HepG2 (cell line): ENCODE results near the gene ZFPM1. TPM values are rescaled to one million over a fixed set of nuclear protein-coding genes. Genes with fewer than 3 reads are reported as not detected.

Source experiments
- ATAC-seq: fragments of 200-7000 bp; cut with Tn5 transposase; 3 replicates; pipeline ENCODE4 v1.9.1; 2020; ENCODE audit warnings: mild to moderate bottlenecking, moderate library complexity
- BruUV-seq: library from RNA; stranded (reverse); fragments of 400-500 nt; replicated peaks from 2 replicates; lab custom pipeline; 2021; lab: Mats Ljungman, UMichigan
- CTCF ChIA-PET: fragments of 300-600 bp; formaldehyde crosslinking; extraction: SDS; loops from one replicate; lab custom pipeline; 2021; ENCODE audit warnings: low total read pairs, inconsistent platforms, low intra/inter-chr PET ratio; lab: Yijun Ruan, JAX
- POLR2A ChIA-PET: fragments of 350-600 bp; sonication (Branson Sonifier 250); formaldehyde crosslinking; loops from one replicate; lab custom pipeline; 2020; ENCODE audit warnings: antibody characterized with exemption, inconsistent platforms; lab: Yijun Ruan, JAX
- DNase-seq: peaks from one replicate; pipeline ENCODE4 v3.0.0-alpha.2; 2015; ENCODE audit warnings: low spot score
- FAIRE-seq: peaks from 3 replicates; lab custom pipeline; 2011; peaks lifted over from hg19 to GRCh38; lab: Jason Lieb, UNC
- H2AFZ ChIP-seq: one replicate; pipeline ENCODE4 v1.6.1; 2011; ENCODE audit warnings: low read length, inconsistent platforms
- H3K27ac ChIP-seq: fragments of 300-600 bp; 3 replicates; pipeline ENCODE4 v1.8.0; 2011; ENCODE audit warnings: mixed run types, mild to moderate bottlenecking, mixed read lengths, low read length, inconsistent platforms; ENCODE audit not compliant: insufficient read depth; ENCODE audit errors: extremely low read length
- H3K27me3 ChIP-seq, 2 experiments: fragments of 200-600 bp in 1 of 2; 2 replicates in 1 of 2; 3 replicates in 1 of 2; pipeline versions ENCODE4 v1.6.0 to v1.8.0; 2011; ENCODE audit warnings: low read length in 2 of 2, mild to moderate bottlenecking in 2 of 2, moderate library complexity in 2 of 2, inconsistent platforms in 1 of 2; ENCODE audit not compliant: insufficient read depth in 2 of 2, control insufficient read depth in 1 of 2
- H3K36me3 ChIP-seq, 2 experiments: fragments of 200-600 bp in 1 of 2; replicated peaks in 1 of 2; 2 replicates in 1 of 2; 3 replicates in 1 of 2; pipeline versions ENCODE4 v1.5.1 to v1.8.0; 2011; ENCODE audit warnings: low read length in 2 of 2, inconsistent platforms in 1 of 2; ENCODE audit not compliant: insufficient read depth in 2 of 2, control insufficient read depth in 1 of 2
- H3K4me1 ChIP-seq: 2 replicates; pipeline ENCODE4 v1.5.1; 2012; ENCODE audit warnings: low read length, inconsistent platforms; ENCODE audit not compliant: insufficient read depth
- H3K4me2 ChIP-seq: 2 replicates; pipeline ENCODE4 v1.6.0; 2011; ENCODE audit warnings: low read depth, low read length, inconsistent platforms
- H3K4me3 ChIP-seq, 3 experiments: fragments of 200-600 bp in 1 of 3; sonication (generic), shearing (Covaris generic) in 1 of 3; replicated peaks in 1 of 3; 2 replicates each; pipeline ENCODE4 v1.5.1; 2011 to 2016; ENCODE audit warnings: low read length in 3 of 3, inconsistent platforms in 2 of 3, low read depth in 2 of 3, mild to moderate bottlenecking in 2 of 3, control low read depth in 1 of 3, mixed read lengths in 1 of 3; ENCODE audit not compliant: insufficient read depth in 1 of 3
- H3K79me2 ChIP-seq: one replicate; pipeline ENCODE4 v1.6.1; 2011; ENCODE audit warnings: low read length, inconsistent platforms; ENCODE audit not compliant: insufficient read depth
- H3K9ac ChIP-seq: 2 replicates; pipeline ENCODE4 v1.6.0; 2011; ENCODE audit warnings: mild to moderate bottlenecking, low read depth, low read length, inconsistent platforms; ENCODE audit not compliant: insufficient read depth
- H3K9me3 ChIP-seq: 2 replicates; pipeline ENCODE4 v1.5.1; 2012; ENCODE audit warnings: mild to moderate bottlenecking, low read length
- H4K20me1 ChIP-seq: 2 replicates; pipeline ENCODE4 v1.6.0; 2011; ENCODE audit warnings: inconsistent platforms, mild to moderate bottlenecking, low read length, moderate library complexity; ENCODE audit not compliant: insufficient read depth
- DRAP1 ChIP-seq: IDR thresholded peaks from 2 replicates; pipeline ENCODE4 v1.6.1; 2016; ENCODE audit warnings: missing genetic modification reagents, missing compliant biosample characterization
- E2F2 ChIP-seq: sonication (generic); formaldehyde crosslinking; IDR thresholded peaks from 2 replicates; pipeline ENCODE4 v1.4.0; 2020; ENCODE audit warnings: missing genetic modification reagents, borderline replicate concordance
- HNRNPLL ChIP-seq: fragments of 200-400 bp; formaldehyde crosslinking; IDR thresholded peaks from 2 replicates; pipeline ENCODE4 v1.6.1; 2017; ENCODE audit warnings: mild to moderate bottlenecking, low read depth, low read length; ENCODE audit not compliant: poor library complexity, severe bottlenecking
- MYC ChIP-seq: sonication (generic); formaldehyde crosslinking; IDR thresholded peaks from 2 replicates; pipeline ENCODE4 v1.9.0; 2021; ENCODE audit warnings: missing genetic modification reagents, borderline replicate concordance
- NCOA1 ChIP-seq: sonication (generic); formaldehyde crosslinking; IDR thresholded peaks from 2 replicates; pipeline ENCODE4 v1.9.0; 2021; ENCODE audit warnings: missing genetic modification reagents
- RBM22 ChIP-seq: fragments of 200-400 bp; formaldehyde crosslinking; optimal IDR thresholded peaks from 2 replicates; pipeline ENCODE3; 2017; ENCODE audit warnings: mild to moderate bottlenecking, low read length, moderate library complexity
- RFXAP ChIP-seq: sonication (generic); formaldehyde crosslinking; IDR thresholded peaks from 2 replicates; pipeline ENCODE4 v1.4.0; 2020; ENCODE audit warnings: missing genetic modification reagents, borderline replicate concordance
- SP4 ChIP-seq: sonication (generic); formaldehyde crosslinking; IDR thresholded peaks from 2 replicates; pipeline ENCODE4 v1.8.1; 2023; ENCODE audit warnings: mild to moderate bottlenecking, missing genetic modification reagents
- ZBTB14 ChIP-seq: sonication (generic); formaldehyde crosslinking; IDR thresholded peaks from 2 replicates; pipeline ENCODE4 v1.4.0; 2020; ENCODE audit warnings: missing genetic modification reagents
- ZBTB20 ChIP-seq: sonication (generic); formaldehyde crosslinking; IDR thresholded peaks from 2 replicates; pipeline ENCODE4 v1.8.1; 2023; ENCODE audit warnings: missing genetic modification reagents, low read depth, mild to moderate bottlenecking, borderline replicate concordance
- ZNF143 ChIP-seq: sonication (generic); formaldehyde crosslinking; IDR thresholded peaks from 2 replicates; pipeline ENCODE4 v1.4.0; 2020; ENCODE audit warnings: missing genetic modification reagents
- ZNF629 ChIP-seq: sonication (generic); formaldehyde crosslinking; conservative IDR thresholded peaks from 2 replicates; pipeline ENCODE4 v1.5.0; 2020; ENCODE audit warnings: missing genetic modification reagents
- ZNF710 ChIP-seq: sonication (generic); formaldehyde crosslinking; IDR thresholded peaks from 2 replicates; pipeline ENCODE4 v1.5.0; 2020; ENCODE audit warnings: mild to moderate bottlenecking, missing genetic modification reagents, borderline replicate concordance
- ZSCAN25 ChIP-seq: sonication (generic); formaldehyde crosslinking; IDR thresholded peaks from 2 replicates; pipeline ENCODE4 v1.8.0; 2022; ENCODE audit warnings: mild to moderate bottlenecking, missing genetic modification reagents
- WGBS: methylation state at CpG from one replicate; pipeline ENCODE4 v1.1.6; 2017; ENCODE audit warnings: low lambda C conversion rate; 5-methylcytosine and 5-hydroxymethylcytosine counted together
- in situ Hi-C: cut with HindIII; loops from 2 replicates; pipeline ENCODE4 v1.10.0; 2017; ENCODE audit warnings: low pct_unique_long_range_greater_than_20kb; ENCODE audit not compliant: extremely low pct_ligation_motif_present
- intact Hi-C: fragments of 100-400 bp; cut with micrococcal nuclease; formaldehyde crosslinking; loops from one replicate; pipeline ENCODE4 v1.10.0; 2022; ENCODE audit not compliant: unreplicated experiment
- polyA plus RNA-seq, 8 experiments: library from polyadenylated mRNA; depleted of rRNA in 3 of 8; stranded (reverse) in 7 of 8; unstranded in 1 of 8; fragments of >200 nt; fragmentation: Illumina TruSeq in 4 of 8; extraction: Trizol in 4 of 8; gene quantifications; 2 replicates each; pipeline versions ENCODE4 v1.2.1 to v1.2.3, GENCODE V29; 2011 to 2016; ENCODE audit warnings: low read depth in 4 of 8, missing spikeins in 1 of 8, mixed read lengths in 1 of 8; ENCODE audit not compliant: insufficient read depth in 1 of 8
- total RNA-seq, 5 experiments: library from RNA; depleted of rRNA; stranded (reverse); fragments of >200 nt; fragmentation: Illumina TruSeq; extraction: Trizol; gene quantifications; 2 replicates each; pipeline ENCODE4 v1.2.3, GENCODE V29; 2016; ENCODE audit warnings: low read depth in 1 of 5
- TF ChIP-seq, protein P1 (sequence below): sonication (generic); formaldehyde crosslinking; IDR thresholded peaks from 2 replicates; pipeline ENCODE4 v1.5.0; 2020; ENCODE audit warnings: missing genetic modification reagents, mild to moderate bottlenecking, borderline replicate concordance

Gene ZFPM1
- total and polyA plus RNA-seq, 2 of the 13 experiments (the other 11 are each of a cell fraction or from before 2014, with no cell fraction given) = 1.3 to 3.8 TPM

GRCh38 chr16:88510091-88510994 is 57.3 kb downstream of the ZFPM1 start:
- no peak overlapping the region for H3K4me2 ChIP-seq
- TF ChIP-seq ZNF143 (CRISPR knock-in tag) = no peak
- TF ChIP-seq, protein P1, sequence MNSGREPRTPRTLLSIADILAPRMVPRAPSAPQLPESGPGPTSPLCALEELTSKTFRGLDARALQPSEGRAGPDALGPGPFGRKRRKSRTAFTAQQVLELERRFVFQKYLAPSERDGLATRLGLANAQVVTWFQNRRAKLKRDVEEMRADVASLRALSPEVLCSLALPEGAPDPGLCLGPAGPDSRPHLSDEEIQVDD = no peak
- no peak for TF ChIP-seq RFXAP (CRISPR knock-in tag)
- TF ChIP-seq MYC (CRISPR knock-in tag) = no peak
- TF ChIP-seq NCOA1 (CRISPR knock-in tag) = 0 out of 2 replicates have a peak, but pooled peaks have one; percentile 21
- TF ChIP-seq DRAP1 (CRISPR knock-in tag) = no peak
- TF ChIP-seq RBM22 = peak; percentile 28
- no peak for TF ChIP-seq SP4 (CRISPR knock-in tag)
- TF ChIP-seq ZBTB14 (CRISPR knock-in tag) = no peak
- TF ChIP-seq ZNF629 (CRISPR knock-in tag) = 0 out of 2 replicates have a peak, but pooled peaks have one; percentile 13
- TF ChIP-seq ZBTB20 (CRISPR knock-in tag) = no peak
- TF ChIP-seq ZSCAN25 = 0 out of 2 replicates have a peak, but pooled peaks have one; percentile 31
- TF ChIP-seq ZNF710 (CRISPR knock-in tag) = 0 out of 2 replicates have a peak, but pooled peaks have one; percentile 26
- no peak for TF ChIP-seq E2F2
- peak; percentile 5 for TF ChIP-seq HNRNPLL
- peaks cover 50% of the 10 kb centered on the region for H3K4me1 ChIP-seq
- no peaks in the 10 kb centered on the region for H4K20me1 ChIP-seq
- no peak overlapping the region for H3K4me3 ChIP-seq
- H3K27me3 ChIP-seq = no peaks in the 10 kb centered on the region
- ChIA-PET CTCF (no interaction called here), POLR2A (interaction anchor here (1.6 to 8.4 kb wide), 3 partner anchors 19 to 58 kb away, joined by 10 to 370 read pairs (median 11); partner anchors contain the start of gene ZFPM1)
- FAIRE-seq (no peak), ATAC-seq (no peak), DNase-seq (no peak)
- no peaks in the 10 kb centered on the region for H3K79me2 ChIP-seq
- no peaks in the 10 kb centered on the region for H3K9me3 ChIP-seq
- H3K9ac ChIP-seq = no peak overlapping the region
- H2AFZ ChIP-seq = no peak overlapping the region
- peaks cover 9% of the 10 kb centered on the region in 2 experiments; a peak in 3 of 5 replicates for H3K36me3 ChIP-seq
- no TSS peak for BruUV-seq
- no peak overlapping the region for H3K27ac ChIP-seq
- in situ Hi-C loops (no loop called here), intact Hi-C loops (no loop called here)
- 94% methylated on average over 17 of the region's 26 CpGs for WGBS
